Medulla oblongata (tissue), 1 donor: ENCODE results near the gene ARID1B.

Experiments used
- DNase-seq: peaks from one replicate; pipeline ENCODE4 v3.0.0-alpha.2; 2015; ENCODE audit errors: extremely low spot score

The ARID1B gene

GRCh38 chr6:157045831-157046454 lies 268.8 kb downstream of the ARID1B start:
- peak; percentile 65 for DNase-seq

GRCh38 chr6:157046776-157047175 lies 269.6 kb downstream of the ARID1B start:
- no peak for DNase-seq

- no peak for DNase-seq
Observed at GRCh38 chr6:157047328-157047727, 270.1 kb downstream of the ARID1B start.

GRCh38 chr6:157047951-157048350 lies 270.8 kb downstream of the ARID1B start:
- DNase-seq = no peak

- peak; percentile 47 for DNase-seq
Observed at GRCh38 chr6:157049133-157049532, 272.0 kb downstream of the ARID1B start.

GRCh38 chr6:157050537-157051265 lies 273.5 kb downstream of the ARID1B start:
- DNase-seq = peak; percentile 66

- DNase-seq = no peak
Observed at GRCh38 chr6:157054531-157054979, 277.4 kb downstream of the ARID1B start.

GRCh38 chr6:157055863-157056262 lies 278.7 kb downstream of the ARID1B start:
- DNase-seq = no peak

- DNase-seq = no peak
Observed at GRCh38 chr6:157056275-157056674, 279.1 kb downstream of the ARID1B start.

- DNase-seq = no peak
Observed at GRCh38 chr6:157058574-157058973, 281.4 kb downstream of the ARID1B start.

GRCh38 chr6:157059781-157060180 lies 282.6 kb downstream of the ARID1B start:
- DNase-seq = peak; percentile 47

- DNase-seq = no peak
Observed at GRCh38 chr6:157060440-157060952, 283.3 kb downstream of the ARID1B start.

- no peak for DNase-seq
Observed at GRCh38 chr6:157061770-157062594, 284.8 kb downstream of the ARID1B start.

GRCh38 chr6:157063176-157063905 lies 286.2 kb downstream of the ARID1B start:
- DNase-seq = no peak

GRCh38 chr6:157063923-157064322 lies 286.7 kb downstream of the ARID1B start:
- no peak for DNase-seq

GRCh38 chr6:157064502-157064901 lies 287.3 kb downstream of the ARID1B start:
- DNase-seq = no peak

- DNase-seq = no peak
Observed at GRCh38 chr6:157065366-157065765, 288.2 kb downstream of the ARID1B start.

GRCh38 chr6:157066781-157067491 lies 289.8 kb downstream of the ARID1B start:
- DNase-seq = no peak

GRCh38 chr6:157067507-157067906 lies 290.3 kb downstream of the ARID1B start:
- no peak for DNase-seq

GRCh38 chr6:157068691-157069324 lies 291.6 kb downstream of the ARID1B start:
- DNase-seq = no peak
